Natural killer cell (primary cell): ENCODE data around the gene VAMP3. TPM values are rescaled to one million over a fixed set of nuclear protein-coding genes. Genes with fewer than 3 reads are reported as not detected.

Experiments used
- ATAC-seq, 3 donors: fragments of 150-1000 bp in 2 of 3; fragments of 200-7000 bp in 1 of 3; cut with Tn5 transposase; 1 replicate in 1 of 3; 2 replicates in 2 of 3; pipeline ENCODE4 v1.10.0; 2021; ENCODE audit warnings: mild to moderate bottlenecking in 2 of 3, moderate library complexity in 2 of 3
- DNase-seq, 2 donors: peaks; one replicate each; pipeline versions ENCODE4 v3.0.0 to v3.0.0-alpha.2; 2013 to 2021; ENCODE audit warnings: mixed read lengths in 1 of 2
- H3K27ac ChIP-seq: one replicate; pipeline ENCODE4 v1.5.1; 2013; ENCODE audit warnings: mild to moderate bottlenecking, low read length
- H3K27me3 ChIP-seq: one replicate; pipeline ENCODE4 v1.6.1; 2013; ENCODE audit warnings: low read length; ENCODE audit not compliant: control insufficient read depth, insufficient read depth
- H3K36me3 ChIP-seq: one replicate; pipeline ENCODE4 v1.6.1; 2013; ENCODE audit warnings: low read length; ENCODE audit not compliant: control insufficient read depth, insufficient read depth
- H3K4me1 ChIP-seq: one replicate; pipeline ENCODE4 v1.6.1; 2013; ENCODE audit warnings: low read length; ENCODE audit not compliant: control insufficient read depth, insufficient read depth
- H3K4me3 ChIP-seq: one replicate; pipeline ENCODE4 v1.5.1; 2013; ENCODE audit warnings: low read length
- H3K9me3 ChIP-seq: one replicate; pipeline ENCODE4 v1.6.1; 2013; ENCODE audit warnings: low read length; ENCODE audit not compliant: control insufficient read depth, insufficient read depth
- H3K27ac Mint-ChIP-seq, 2 donors: one replicate each; pipeline ENCODE4 v1.8.0; 2022; ENCODE audit warnings: mild to moderate bottlenecking in 2 of 2, mixed read lengths in 2 of 2, moderate library complexity in 1 of 2
- H3K27me3 Mint-ChIP-seq, 2 donors: one replicate each; pipeline ENCODE4 v1.8.0; 2022; ENCODE audit warnings: low read depth in 2 of 2, mixed read lengths in 2 of 2
- H3K36me3 Mint-ChIP-seq: one replicate; pipeline ENCODE4 v1.8.0; 2022; ENCODE audit warnings: mixed read lengths
- H3K4me1 Mint-ChIP-seq, 2 donors: one replicate each; pipeline ENCODE4 v1.8.0; 2022; ENCODE audit warnings: mixed read lengths in 2 of 2
- H3K4me3 Mint-ChIP-seq: one replicate; pipeline ENCODE4 v1.8.0; 2022; ENCODE audit warnings: mild to moderate bottlenecking, moderate library complexity, mixed read lengths
- H3K9me3 Mint-ChIP-seq, 2 donors: one replicate each; pipeline ENCODE4 v1.8.0; 2022; ENCODE audit warnings: mixed read lengths in 2 of 2
- WGBS: methylation state at CpG from one replicate; pipeline ENCODE4 v1.1.7; 2013; ENCODE audit warnings: missing lambda C conversion rate; ENCODE audit not compliant: insufficient coverage; 5-methylcytosine and 5-hydroxymethylcytosine counted together
- intact Hi-C: fragments of 100-400 bp; cut with micrococcal nuclease; formaldehyde crosslinking; loops from one replicate; pipeline ENCODE4 v1.14.2; 2022
- total RNA-seq, 4 donors: library from RNA; stranded (reverse); fragments of 120-200 nt in 1 of 4; gene quantifications; one replicate each; pipeline versions ENCODE4 v1.2.3 to v1.2.4, GENCODE V29; 2013 to 2022
- TF ChIP-seq, protein P1 (sequence below): fragments of 200-600 bp; IDR thresholded peaks from one replicate; pipeline ENCODE4 v1.8.0; 2022; ENCODE audit warnings: antibody characterized with exemption

The VAMP3 gene
- total RNA-seq, 3 donors from 2014 or later (not counting 1 experiment from before 2014, with no cell fraction given), result 86.9 to 110 (median 92.2) TPM

DNA sequence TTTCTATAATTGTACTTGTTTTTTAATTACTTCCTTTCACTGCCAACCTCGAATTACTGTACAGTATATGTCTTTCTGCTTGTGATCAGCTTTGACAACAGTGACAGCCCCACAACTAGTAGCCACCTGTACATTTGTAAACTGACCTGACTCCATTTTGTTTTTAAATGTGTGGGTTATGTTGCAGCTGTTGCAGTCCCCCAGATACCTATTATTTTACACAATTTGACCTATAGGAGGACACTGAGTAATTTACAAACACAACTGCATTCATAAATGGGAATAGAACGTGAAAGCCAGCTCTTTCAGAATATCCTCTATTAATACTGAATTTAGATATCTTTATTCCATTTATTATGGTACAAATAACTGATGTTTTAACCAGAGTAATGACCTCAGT is 2.5 kb upstream of the VAMP3 start:
- H3K36me3 Mint-ChIP-seq, result no peaks in the 10 kb centered on the region
- H3K4me3 Mint-ChIP-seq, result no peak overlapping the region

DNA sequence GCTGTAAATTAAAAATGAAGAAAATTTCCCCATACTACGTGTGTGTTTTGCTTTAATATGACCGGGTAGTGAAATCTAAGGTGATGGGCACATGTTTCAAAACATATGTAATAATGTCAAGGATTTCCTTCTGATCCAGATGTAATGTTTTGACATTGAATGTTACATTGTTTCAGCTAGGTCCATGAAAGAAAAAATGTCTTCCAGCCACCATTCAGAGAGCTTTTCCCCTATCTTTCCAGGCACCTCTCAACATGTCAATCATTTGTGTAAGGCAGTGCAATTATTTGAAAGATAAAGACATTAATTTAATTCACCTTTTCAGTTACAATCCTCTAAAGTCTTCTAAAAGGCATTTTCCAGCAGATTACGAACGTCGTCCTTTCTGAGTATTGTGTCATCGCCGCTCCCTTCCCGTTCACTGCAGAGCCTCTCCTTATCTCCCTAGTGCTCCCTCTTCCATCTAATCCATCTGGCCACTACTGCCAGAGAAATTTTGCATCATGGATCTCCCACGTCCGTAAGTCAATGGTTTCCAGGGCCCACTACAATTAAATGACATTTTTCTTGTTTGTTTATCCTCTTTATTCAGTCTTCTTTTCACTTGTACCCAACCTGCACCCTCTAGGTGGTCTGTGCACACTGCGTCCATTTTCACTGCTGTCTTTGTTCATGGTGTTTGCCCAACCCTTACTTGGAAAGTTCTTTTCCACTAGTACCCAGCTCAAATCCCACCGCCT is 1.3 kb upstream of the VAMP3 start:
- no peaks in the 10 kb centered on the region for H3K27me3 ChIP-seq
- Mint-ChIP-seq H3K9me3 (no peaks in the 10 kb centered on the region), H3K27me3 (peaks cover 9 to 24% of the 10 kb centered on the region in 2 donors), H3K4me3 (peak overlapping the region; percentile 25), H3K27ac (no peak overlapping the region), H3K4me1 (peaks cover 22 to 24% of the 10 kb centered on the region in 2 donors), H3K36me3 (no peaks in the 10 kb centered on the region)
- DNase-seq, result no peak
- no peak for ATAC-seq
- H3K36me3 ChIP-seq, result peaks cover 9% of the 10 kb centered on the region
- intact Hi-C loops, result no loop called here
- 95% methylated on average over 9 of the region's 12 CpGs for WGBS
- peaks cover 19% of the 10 kb centered on the region for H3K4me1 ChIP-seq
- H3K4me3 ChIP-seq, result no peak overlapping the region
- no peak overlapping the region for H3K27ac ChIP-seq
- no peaks in the 10 kb centered on the region for H3K9me3 ChIP-seq
- TF ChIP-seq, protein P1, sequence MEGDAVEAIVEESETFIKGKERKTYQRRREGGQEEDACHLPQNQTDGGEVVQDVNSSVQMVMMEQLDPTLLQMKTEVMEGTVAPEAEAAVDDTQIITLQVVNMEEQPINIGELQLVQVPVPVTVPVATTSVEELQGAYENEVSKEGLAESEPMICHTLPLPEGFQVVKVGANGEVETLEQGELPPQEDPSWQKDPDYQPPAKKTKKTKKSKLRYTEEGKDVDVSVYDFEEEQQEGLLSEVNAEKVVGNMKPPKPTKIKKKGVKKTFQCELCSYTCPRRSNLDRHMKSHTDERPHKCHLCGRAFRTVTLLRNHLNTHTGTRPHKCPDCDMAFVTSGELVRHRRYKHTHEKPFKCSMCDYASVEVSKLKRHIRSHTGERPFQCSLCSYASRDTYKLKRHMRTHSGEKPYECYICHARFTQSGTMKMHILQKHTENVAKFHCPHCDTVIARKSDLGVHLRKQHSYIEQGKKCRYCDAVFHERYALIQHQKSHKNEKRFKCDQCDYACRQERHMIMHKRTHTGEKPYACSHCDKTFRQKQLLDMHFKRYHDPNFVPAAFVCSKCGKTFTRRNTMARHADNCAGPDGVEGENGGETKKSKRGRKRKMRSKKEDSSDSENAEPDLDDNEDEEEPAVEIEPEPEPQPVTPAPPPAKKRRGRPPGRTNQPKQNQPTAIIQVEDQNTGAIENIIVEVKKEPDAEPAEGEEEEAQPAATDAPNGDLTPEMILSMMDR, result no peak

More for the DNA sequence above, 2.5 kb upstream of the VAMP3 start:
- H3K36me3 ChIP-seq, result peaks cover 3% of the 10 kb centered on the region
- no peaks in the 10 kb centered on the region for H3K9me3 ChIP-seq
- H3K27me3 Mint-ChIP-seq, result peaks cover 9 to 24% of the 10 kb centered on the region in 2 donors
- peaks cover 15 to 20% of the 10 kb centered on the region in 2 donors for H3K4me1 Mint-ChIP-seq
- intact Hi-C loops, result no loop called here
- H3K27me3 ChIP-seq, result no peaks in the 10 kb centered on the region
- no peak overlapping the region for H3K27ac Mint-ChIP-seq
- TF ChIP-seq, protein P1, result no peak
- 0% methylated on average over 1 of the region's 2 CpGs for WGBS
- DNase-seq (no peak), ATAC-seq (no peak)
- H3K4me1 ChIP-seq, result peaks cover 19% of the 10 kb centered on the region
- no peaks in the 10 kb centered on the region for H3K9me3 Mint-ChIP-seq
- no peak overlapping the region for H3K4me3 ChIP-seq
- no peak overlapping the region for H3K27ac ChIP-seq

DNA sequence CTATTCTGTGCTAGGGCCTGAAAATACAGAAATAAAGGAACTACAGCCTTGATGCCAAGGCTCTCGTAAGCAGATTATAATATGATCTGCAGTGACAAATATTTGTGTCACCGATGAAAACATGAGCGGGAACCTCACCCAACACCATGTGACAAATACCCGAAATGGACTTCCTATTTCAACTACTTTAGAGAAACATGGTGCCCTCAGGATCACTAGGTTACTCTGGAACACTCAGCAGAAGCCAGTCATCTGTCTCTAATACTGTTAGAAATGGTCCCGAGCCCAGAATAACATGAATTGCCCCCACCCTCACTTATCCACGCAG is 463 bp upstream of the VAMP3 start:
- DNase-seq (no peak), ATAC-seq (peak; percentile 14 to 38 (median 22))
- peak overlapping the region; percentile 87 for H3K4me3 Mint-ChIP-seq
- intact Hi-C loops, result no loop called here
- peaks cover 24 to 26% of the 10 kb centered on the region in 2 donors for H3K4me1 Mint-ChIP-seq
- H3K36me3 Mint-ChIP-seq, result no peaks in the 10 kb centered on the region
- H3K36me3 ChIP-seq, result peaks cover 9% of the 10 kb centered on the region
- no peaks in the 10 kb centered on the region for H3K9me3 Mint-ChIP-seq
- H3K27me3 Mint-ChIP-seq, result peaks cover 7 to 24% of the 10 kb centered on the region in 2 donors
- TF ChIP-seq, protein P1, result no peak
- 8% methylated on average over 6 of the region's 6 CpGs for WGBS
- no peaks in the 10 kb centered on the region for H3K27me3 ChIP-seq
- H3K27ac ChIP-seq, result peak overlapping the region; percentile 79
- H3K4me3 ChIP-seq, result peak overlapping the region; percentile 63
- peak overlapping the region; percentile 87 to 91 for H3K27ac Mint-ChIP-seq
- no peaks in the 10 kb centered on the region for H3K9me3 ChIP-seq
- H3K4me1 ChIP-seq, result peaks cover 19% of the 10 kb centered on the region
